HepG2 (cell line): ENCODE measurements around the gene SCYGR8. TPM values are rescaled to one million over a fixed set of nuclear protein-coding genes. Genes with fewer than 3 reads are reported as not detected.

ENCODE experiments used
- ATAC-seq: fragments of 200-7000 bp; cut with Tn5 transposase; 3 replicates; pipeline ENCODE4 v1.9.1; 2020; ENCODE audit warnings: mild to moderate bottlenecking, moderate library complexity
- BruUV-seq: library from RNA; stranded (reverse); fragments of 400-500 nt; replicated peaks from 2 replicates; lab custom pipeline; 2021; lab: Mats Ljungman, UMichigan
- CTCF ChIA-PET: fragments of 300-600 bp; formaldehyde crosslinking; extraction: SDS; loops from one replicate; lab custom pipeline; 2021; ENCODE audit warnings: low total read pairs, inconsistent platforms, low intra/inter-chr PET ratio; lab: Yijun Ruan, JAX
- POLR2A ChIA-PET: fragments of 350-600 bp; sonication (Branson Sonifier 250); formaldehyde crosslinking; loops from one replicate; lab custom pipeline; 2020; ENCODE audit warnings: antibody characterized with exemption, inconsistent platforms; lab: Yijun Ruan, JAX
- DNase-seq: peaks from one replicate; pipeline ENCODE4 v3.0.0-alpha.2; 2015; ENCODE audit warnings: low spot score
- FAIRE-seq: peaks from 3 replicates; lab custom pipeline; 2011; peaks lifted over from hg19 to GRCh38; lab: Jason Lieb, UNC
- H2AFZ ChIP-seq: one replicate; pipeline ENCODE4 v1.6.1; 2011; ENCODE audit warnings: low read length, inconsistent platforms
- H3K27ac ChIP-seq: fragments of 300-600 bp; 3 replicates; pipeline ENCODE4 v1.8.0; 2011; ENCODE audit warnings: mixed run types, mild to moderate bottlenecking, mixed read lengths, low read length, inconsistent platforms; ENCODE audit not compliant: insufficient read depth; ENCODE audit errors: extremely low read length
- H3K27me3 ChIP-seq, 2 experiments: fragments of 200-600 bp in 1 of 2; 2 replicates in 1 of 2; 3 replicates in 1 of 2; pipeline versions ENCODE4 v1.6.0 to v1.8.0; 2011; ENCODE audit warnings: low read length in 2 of 2, mild to moderate bottlenecking in 2 of 2, moderate library complexity in 2 of 2, inconsistent platforms in 1 of 2; ENCODE audit not compliant: insufficient read depth in 2 of 2, control insufficient read depth in 1 of 2
- H3K36me3 ChIP-seq, 2 experiments: fragments of 200-600 bp in 1 of 2; replicated peaks in 1 of 2; 2 replicates in 1 of 2; 3 replicates in 1 of 2; pipeline versions ENCODE4 v1.5.1 to v1.8.0; 2011; ENCODE audit warnings: low read length in 2 of 2, inconsistent platforms in 1 of 2; ENCODE audit not compliant: insufficient read depth in 2 of 2, control insufficient read depth in 1 of 2
- H3K4me1 ChIP-seq: 2 replicates; pipeline ENCODE4 v1.5.1; 2012; ENCODE audit warnings: low read length, inconsistent platforms; ENCODE audit not compliant: insufficient read depth
- H3K4me2 ChIP-seq: 2 replicates; pipeline ENCODE4 v1.6.0; 2011; ENCODE audit warnings: low read depth, low read length, inconsistent platforms
- H3K4me3 ChIP-seq, 3 experiments: fragments of 200-600 bp in 1 of 3; sonication (generic), shearing (Covaris generic) in 1 of 3; replicated peaks in 1 of 3; 2 replicates each; pipeline ENCODE4 v1.5.1; 2011 to 2016; ENCODE audit warnings: low read length in 3 of 3, inconsistent platforms in 2 of 3, low read depth in 2 of 3, mild to moderate bottlenecking in 2 of 3, control low read depth in 1 of 3, mixed read lengths in 1 of 3; ENCODE audit not compliant: insufficient read depth in 1 of 3
- H3K79me2 ChIP-seq: one replicate; pipeline ENCODE4 v1.6.1; 2011; ENCODE audit warnings: low read length, inconsistent platforms; ENCODE audit not compliant: insufficient read depth
- H3K9ac ChIP-seq: 2 replicates; pipeline ENCODE4 v1.6.0; 2011; ENCODE audit warnings: mild to moderate bottlenecking, low read depth, low read length, inconsistent platforms; ENCODE audit not compliant: insufficient read depth
- H3K9me3 ChIP-seq: 2 replicates; pipeline ENCODE4 v1.5.1; 2012; ENCODE audit warnings: mild to moderate bottlenecking, low read length
- H4K20me1 ChIP-seq: 2 replicates; pipeline ENCODE4 v1.6.0; 2011; ENCODE audit warnings: inconsistent platforms, mild to moderate bottlenecking, low read length, moderate library complexity; ENCODE audit not compliant: insufficient read depth
- ARNTL ChIP-seq: sonication (generic); formaldehyde crosslinking; IDR thresholded peaks from 2 replicates; pipeline ENCODE4 v1.4.0; 2020; ENCODE audit warnings: mild to moderate bottlenecking, missing genetic modification reagents
- ASH2L ChIP-seq: fragments of 300-600, 200-600 bp; sonication (generic); IDR thresholded peaks from 2 replicates; pipeline ENCODE4 v1.7.0; 2017; ENCODE audit warnings: low read depth, mild to moderate bottlenecking, moderate library complexity, mixed read lengths, low read length; ENCODE audit not compliant: insufficient read length
- CENPX ChIP-seq: sonication (generic); formaldehyde crosslinking; IDR thresholded peaks from 2 replicates; pipeline ENCODE4 v1.9.0; 2021; ENCODE audit warnings: mild to moderate bottlenecking, missing genetic modification reagents, moderate library complexity
- GMEB1 ChIP-seq: sonication (generic); formaldehyde crosslinking; IDR thresholded peaks from 2 replicates; pipeline ENCODE4 v1.5.1; 2020; ENCODE audit warnings: missing genetic modification reagents, mild to moderate bottlenecking, borderline replicate concordance
- HNF1B ChIP-seq: sonication (generic); formaldehyde crosslinking; IDR thresholded peaks from 2 replicates; pipeline ENCODE4 v1.5.1; 2020; ENCODE audit warnings: mild to moderate bottlenecking, moderate library complexity, missing genetic modification reagents
- KLF13 ChIP-seq: sonication (generic); formaldehyde crosslinking; IDR thresholded peaks from 2 replicates; pipeline ENCODE4 v1.4.0; 2020; ENCODE audit warnings: mild to moderate bottlenecking, missing genetic modification reagents
- PHF8 ChIP-seq: sonication (generic); formaldehyde crosslinking; IDR thresholded peaks from 2 replicates; pipeline ENCODE4 v1.5.0; 2020; ENCODE audit warnings: missing genetic modification reagents
- SALL1 ChIP-seq: sonication (generic); formaldehyde crosslinking; IDR thresholded peaks from 2 replicates; pipeline ENCODE4 v1.8.0; 2022; ENCODE audit warnings: mild to moderate bottlenecking, missing genetic modification reagents
- SAP130 ChIP-seq: IDR thresholded peaks from 2 replicates; pipeline ENCODE4 v1.6.1; 2016; ENCODE audit warnings: low read depth
- TFAP4 ChIP-seq: sonication (generic); IDR thresholded peaks from 2 replicates; pipeline ENCODE4 v1.6.1; 2016; ENCODE audit warnings: low read depth, borderline replicate concordance
- ZFP82 ChIP-seq: sonication (generic); formaldehyde crosslinking; IDR thresholded peaks from 2 replicates; pipeline ENCODE4 v1.5.1; 2020; ENCODE audit warnings: mild to moderate bottlenecking, missing genetic modification reagents, borderline replicate concordance
- ZFY ChIP-seq: sonication (generic); formaldehyde crosslinking; IDR thresholded peaks from 2 replicates; pipeline ENCODE4 v1.4.0; 2020; ENCODE audit warnings: missing genetic modification reagents
- ZNF234 ChIP-seq: sonication (generic); formaldehyde crosslinking; conservative IDR thresholded peaks from 2 replicates; pipeline ENCODE4 v1.5.1; 2020; ENCODE audit warnings: mild to moderate bottlenecking, missing genetic modification reagents
- ZNF570 ChIP-seq: sonication (generic); formaldehyde crosslinking; IDR thresholded peaks from 2 replicates; pipeline ENCODE4 v1.4.0; 2020; ENCODE audit warnings: mild to moderate bottlenecking, missing genetic modification reagents, borderline replicate concordance
- WGBS: methylation state at CpG from one replicate; pipeline ENCODE4 v1.1.6; 2017; ENCODE audit warnings: low lambda C conversion rate; 5-methylcytosine and 5-hydroxymethylcytosine counted together
- in situ Hi-C: cut with HindIII; loops from 2 replicates; pipeline ENCODE4 v1.10.0; 2017; ENCODE audit warnings: low pct_unique_long_range_greater_than_20kb; ENCODE audit not compliant: extremely low pct_ligation_motif_present
- intact Hi-C: fragments of 100-400 bp; cut with micrococcal nuclease; formaldehyde crosslinking; loops from one replicate; pipeline ENCODE4 v1.10.0; 2022; ENCODE audit not compliant: unreplicated experiment
- polyA plus RNA-seq, 8 experiments: library from polyadenylated mRNA; depleted of rRNA in 3 of 8; stranded (reverse) in 7 of 8; unstranded in 1 of 8; fragments of >200 nt; fragmentation: Illumina TruSeq in 4 of 8; extraction: Trizol in 4 of 8; gene quantifications; 2 replicates each; pipeline versions ENCODE4 v1.2.1 to v1.2.3, GENCODE V29; 2011 to 2016; ENCODE audit warnings: low read depth in 4 of 8, missing spikeins in 1 of 8, mixed read lengths in 1 of 8; ENCODE audit not compliant: insufficient read depth in 1 of 8
- total RNA-seq, 5 experiments: library from RNA; depleted of rRNA; stranded (reverse); fragments of >200 nt; fragmentation: Illumina TruSeq; extraction: Trizol; gene quantifications; 2 replicates each; pipeline ENCODE4 v1.2.3, GENCODE V29; 2016; ENCODE audit warnings: low read depth in 1 of 5
- TF ChIP-seq, protein P1 (sequence below): sonication (generic); formaldehyde crosslinking; IDR thresholded peaks from 2 replicates; pipeline ENCODE4 v1.4.0; 2020; ENCODE audit warnings: missing genetic modification reagents
- TF ChIP-seq, protein P2 (sequence below): sonication (generic); formaldehyde crosslinking; IDR thresholded peaks from 2 replicates; pipeline ENCODE4 v1.8.0; 2022; ENCODE audit warnings: missing genetic modification reagents, mild to moderate bottlenecking, moderate library complexity, borderline replicate concordance

Gene SCYGR8
- total and polyA plus RNA-seq, 2 of the 13 experiments (the other 11 are each of a cell fraction or from before 2014, with no cell fraction given) = not detected

DNA sequence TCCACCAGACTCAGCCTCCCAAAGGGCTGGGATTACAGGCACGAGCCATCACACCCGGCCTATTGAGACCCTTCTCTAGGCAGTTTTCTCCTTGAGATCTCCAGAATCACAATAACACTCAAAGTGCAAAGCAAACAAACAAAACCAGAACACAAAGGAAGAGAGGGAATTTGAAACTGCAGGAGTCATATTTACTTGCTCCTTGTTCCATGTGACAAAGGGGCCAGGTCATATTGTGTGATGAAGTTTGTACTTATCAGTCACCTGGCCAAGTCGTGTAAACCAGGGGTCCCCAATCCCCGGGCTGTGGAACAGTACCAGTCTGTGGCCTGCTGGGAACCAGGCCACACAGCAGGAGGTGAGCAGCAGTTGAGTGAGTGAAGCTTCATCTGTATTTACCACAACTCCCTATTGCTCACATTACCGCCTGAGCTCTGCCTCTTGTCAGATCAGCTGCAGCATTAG is 26.5 kb downstream of the SCYGR8 start:
- Histone ChIP-seq H3K9me3 (no peaks in the 10 kb centered on the region), H3K9ac (peak overlapping the region; percentile 9; the same call in 1 of the 2 replicates), H3K4me1 (peaks cover 62% of the 10 kb centered on the region), H3K79me2 (no peaks in the 10 kb centered on the region), H4K20me1 (no peaks in the 10 kb centered on the region), H3K4me2 (peak overlapping the region; percentile 53), H3K36me3 (no peaks in the 10 kb centered on the region), H3K27me3 (no peaks in the 10 kb centered on the region), H3K27ac (no peak overlapping the region), H3K4me3 (no peak overlapping the region), H2AFZ (peak overlapping the region; percentile 29)
- ATAC-seq = peak; percentile 57
- peak; percentile 42 for DNase-seq
- in situ Hi-C loops = no loop called here
- 9% methylated on average over 5 of the region's 5 CpGs for WGBS
- no peak for FAIRE-seq
- ChIA-PET POLR2A (no interaction called here), CTCF (no interaction called here)
- no TSS peak for BruUV-seq
- intact Hi-C loops = no loop called here
- peak; percentile 77 for TF ChIP-seq ARNTL (CRISPR knock-in tag)
- TF ChIP-seq TFAP4 = peak; percentile 61; the same call in 1 of the 2 replicates
- TF ChIP-seq KLF13 (CRISPR knock-in tag) = no peak
- TF ChIP-seq SAP130 = 0 out of 2 replicates have a peak, but pooled peaks have one; percentile 14
- TF ChIP-seq ZFY (CRISPR knock-in tag) = 0 out of 2 replicates have a peak, but pooled peaks have one; percentile 37
- TF ChIP-seq, protein P1, sequence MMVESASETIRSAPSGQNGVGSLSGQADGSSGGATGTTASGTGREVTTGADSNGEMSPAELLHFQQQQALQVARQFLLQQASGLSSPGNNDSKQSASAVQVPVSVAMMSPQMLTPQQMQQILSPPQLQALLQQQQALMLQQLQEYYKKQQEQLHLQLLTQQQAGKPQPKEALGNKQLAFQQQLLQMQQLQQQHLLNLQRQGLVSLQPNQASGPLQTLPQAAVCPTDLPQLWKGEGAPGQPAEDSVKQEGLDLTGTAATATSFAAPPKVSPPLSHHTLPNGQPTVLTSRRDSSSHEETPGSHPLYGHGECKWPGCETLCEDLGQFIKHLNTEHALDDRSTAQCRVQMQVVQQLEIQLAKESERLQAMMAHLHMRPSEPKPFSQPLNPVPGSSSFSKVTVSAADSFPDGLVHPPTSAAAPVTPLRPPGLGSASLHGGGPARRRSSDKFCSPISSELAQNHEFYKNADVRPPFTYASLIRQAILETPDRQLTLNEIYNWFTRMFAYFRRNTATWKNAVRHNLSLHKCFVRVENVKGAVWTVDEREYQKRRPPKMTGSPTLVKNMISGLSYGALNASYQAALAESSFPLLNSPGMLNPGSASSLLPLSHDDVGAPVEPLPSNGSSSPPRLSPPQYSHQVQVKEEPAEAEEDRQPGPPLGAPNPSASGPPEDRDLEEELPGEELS (CRISPR knock-in tag) = peak; percentile 54
- TF ChIP-seq ASH2L = peak; percentile 23
- TF ChIP-seq PHF8 (CRISPR knock-in tag) = no peak
- peak; percentile 73 for TF ChIP-seq SALL1 (CRISPR knock-in tag)
- TF ChIP-seq ZNF234 (CRISPR knock-in tag) = 0 out of 2 replicates have a peak, but pooled peaks have one; percentile 28
- no peak for TF ChIP-seq ZFP82 (CRISPR knock-in tag)
- TF ChIP-seq, protein P2, sequence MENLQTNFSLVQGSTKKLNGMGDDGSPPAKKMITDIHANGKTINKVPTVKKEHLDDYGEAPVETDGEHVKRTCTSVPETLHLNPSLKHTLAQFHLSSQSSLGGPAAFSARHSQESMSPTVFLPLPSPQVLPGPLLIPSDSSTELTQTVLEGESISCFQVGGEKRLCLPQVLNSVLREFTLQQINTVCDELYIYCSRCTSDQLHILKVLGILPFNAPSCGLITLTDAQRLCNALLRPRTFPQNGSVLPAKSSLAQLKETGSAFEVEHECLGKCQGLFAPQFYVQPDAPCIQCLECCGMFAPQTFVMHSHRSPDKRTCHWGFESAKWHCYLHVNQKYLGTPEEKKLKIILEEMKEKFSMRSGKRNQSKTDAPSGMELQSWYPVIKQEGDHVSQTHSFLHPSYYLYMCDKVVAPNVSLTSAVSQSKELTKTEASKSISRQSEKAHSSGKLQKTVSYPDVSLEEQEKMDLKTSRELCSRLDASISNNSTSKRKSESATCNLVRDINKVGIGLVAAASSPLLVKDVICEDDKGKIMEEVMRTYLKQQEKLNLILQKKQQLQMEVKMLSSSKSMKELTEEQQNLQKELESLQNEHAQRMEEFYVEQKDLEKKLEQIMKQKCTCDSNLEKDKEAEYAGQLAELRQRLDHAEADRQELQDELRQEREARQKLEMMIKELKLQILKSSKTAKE (CRISPR knock-in tag) = no peak; the same call in 1 of the 2 replicates
- no peak for TF ChIP-seq ZNF570 (CRISPR knock-in tag)
- TF ChIP-seq HNF1B (CRISPR knock-in tag) = peak; percentile 41; the same call in 1 of the 2 replicates
- TF ChIP-seq CENPX = no peak
- no peak for TF ChIP-seq GMEB1 (CRISPR knock-in tag)
